ENCODE data around the gene FER1L5. TPM values are rescaled to one million over a fixed set of nuclear protein-coding genes. Genes with fewer than 3 reads are reported as not detected.

The FER1L5 gene
- total and polyA plus RNA-seq, 2 of the 8 experiments (the other 6 are each of a cell fraction or from before 2014, with no cell fraction given): 0.23 to 0.88 TPM

- H3K4me3 ChIP-seq (ENCODE audit: extremely low read depth in 1 of 4, insufficient read depth in 2 of 4, low read depth in 3 of 4, low read length in 4 of 4): no peak overlapping the region
- no peak overlapping the region for H4K5ac ChIP-seq (ENCODE audit: insufficient read length, low read depth, low read length)
- no peak overlapping the region for H2BK20ac ChIP-seq (ENCODE audit: low read length)
- no peaks in the 10 kb centered on the region for H3K23me2 ChIP-seq (ENCODE audit: low read depth, low read length)
- H3K9ac ChIP-seq (replicated peaks in 1 of 4; ENCODE audit: extremely low read depth in 1 of 4, low read depth in 3 of 4, low read length in 3 of 4): no peak overlapping the region
- no peak overlapping the region for H2AFZ ChIP-seq (ENCODE audit: low read length)
- no peaks in the 10 kb centered on the region for H3K79me2 ChIP-seq (ENCODE audit: control insufficient read depth in 1 of 2, insufficient read depth in 2 of 2, low read length in 2 of 2)
- H3K79me1 ChIP-seq (ENCODE audit: low read depth, low read length): no peaks in the 10 kb centered on the region
- no peak overlapping the region for H3K14ac ChIP-seq (ENCODE audit: insufficient read length)
- H3K27me3 ChIP-seq (replicated peaks in 1 of 4; ENCODE audit: control insufficient read depth in 3 of 4, extremely low read depth in 1 of 4, insufficient read depth in 3 of 4, low read length in 3 of 4): no peaks in the 10 kb centered on the region
- no peak overlapping the region for H2BK5ac ChIP-seq (ENCODE audit: low read depth, low read length)
- FAIRE-seq (no peak), DNase-seq (ENCODE audit: low read depth in 1 of 2, low spot score in 2 of 2) (no peak)
- no peak overlapping the region for H3K23ac ChIP-seq (ENCODE audit: insufficient read length)
- no peak overlapping the region for H2AK5ac ChIP-seq (ENCODE audit: low read depth, low read length)
- H2BK120ac ChIP-seq (replicated peaks; ENCODE audit: low read depth, low read length): no peak overlapping the region
- no peak overlapping the region for H3K4ac ChIP-seq (replicated peaks; ENCODE audit: insufficient read length, low read depth, low read length)
- H3K36me3 ChIP-seq (ENCODE audit: control insufficient read depth in 2 of 4, insufficient read depth in 4 of 4, low read length in 3 of 4): no peaks in the 10 kb centered on the region
- H4K8ac ChIP-seq (ENCODE audit: extremely low read depth, insufficient read depth, low read length): no peak overlapping the region
- WGBS, 2 experiments (ENCODE audit: extremely low coverage in 1 of 2, insufficient coverage in 1 of 2, insufficient read length in 1 of 2, insufficient replicate concordance in 2 of 2, low coverage in 1 of 2, low lambda C conversion rate in 2 of 2, missing lambda C conversion rate in 1 of 2): 84% methylated on average over 5 of the region's 5 CpGs; no CpG with 5 or more reads in 1 of the 2 experiments
- TF ChIP-seq FOSL1 (IDR thresholded peaks at IDR 0.05; ENCODE audit: insufficient read depth, low read depth, low read length) (no peak), GABPA (IDR thresholded peaks at IDR 0.05; ENCODE audit: borderline replicate concordance, insufficient read depth, low read length) (no peak), BCL11A (IDR thresholded peaks at IDR 0.05; ENCODE audit: low read depth in 2 of 2, low read length in 2 of 2) (no peak)
- H3K4me2 ChIP-seq (ENCODE audit: insufficient read depth in 1 of 2, low read depth in 2 of 2, low read length in 2 of 2): no peak overlapping the region
- peaks cover 0 to 3% (median under 1%) of the 10 kb centered on the region in 4 experiments; a peak in 3 of 7 replicates for H3K4me1 ChIP-seq (replicated peaks in 1 of 4; ENCODE audit: control insufficient read depth in 3 of 4, insufficient read depth in 4 of 4, low read length in 3 of 4)
- no peak overlapping the region for H4K91ac ChIP-seq (replicated peaks; ENCODE audit: insufficient read length, low read length)
- H4K20me1 ChIP-seq (replicated peaks in 1 of 2; ENCODE audit: control insufficient read depth in 1 of 2, insufficient read depth in 2 of 2, low read length in 2 of 2): no peaks in the 10 kb centered on the region
- no peak overlapping the region for H3K56ac ChIP-seq (replicated peaks; ENCODE audit: insufficient read length, low read depth, low read length)
- H3K9me3 ChIP-seq (ENCODE audit: insufficient read depth in 2 of 2, low read depth in 1 of 2, low read length in 1 of 2): no peaks in the 10 kb centered on the region
- H2BK12ac ChIP-seq (ENCODE audit: low read depth, low read length): no peak overlapping the region; the same call in 1 of the 2 replicates
- H3K27ac ChIP-seq (ENCODE audit: low read depth, low read length): no peak overlapping the region
- no peak overlapping the region for H3K18ac ChIP-seq (ENCODE audit: extremely low read depth, low read length)
- ChIA-PET POLR2A (ENCODE audit: partially characterized antibody) (interaction anchor here (1.6 kb wide), 1 partner anchor 19 kb away, joined by 3 read pairs; no protein-coding TSS in a partner anchor), CTCF (ENCODE audit: partially characterized antibody) (interaction anchor here (1.2 kb wide), 1 partner anchor 19 kb away, joined by 3 read pairs; no protein-coding TSS in a partner anchor)
- no peak overlapping the region for H2BK15ac ChIP-seq (ENCODE audit: low read length)
These were observed 38.1 kb downstream of the FER1L5 start for GRCh38 chr2:96680561-96681141.
